Calu3 (cell line): ENCODE data around the gene SLC25A4. TPM values are rescaled to one million over a fixed set of nuclear protein-coding genes. Genes with fewer than 3 reads are reported as not detected.

Source experiments
- BruUV-seq: library from RNA; stranded (reverse); fragments of 400-500 nt; replicated peaks from 2 replicates; lab custom pipeline; 2021; lab: Mats Ljungman, UMichigan
- CTCF ChIA-PET: fragments of 300-600 bp; sonication (Branson Sonifier 250); formaldehyde crosslinking; loops from one replicate; lab custom pipeline; 2022; ENCODE audit warnings: antibody characterized with exemption; lab: Charles Lee
- DNase-seq: peaks from one replicate; pipeline ENCODE4 v3.0.0; 2022
- H3K27ac Mint-ChIP-seq: one replicate; pipeline ENCODE4 v1.8.0; 2022; ENCODE audit warnings: mixed read lengths; ENCODE audit not compliant: unreplicated experiment
- H3K27me3 Mint-ChIP-seq: one replicate; pipeline ENCODE4 v1.8.0; 2022; ENCODE audit warnings: mixed read lengths; ENCODE audit not compliant: unreplicated experiment
- H3K36me3 Mint-ChIP-seq: one replicate; pipeline ENCODE4 v1.8.0; 2022; ENCODE audit warnings: mild to moderate bottlenecking, moderate library complexity, mixed read lengths; ENCODE audit not compliant: insufficient read depth, unreplicated experiment
- H3K4me1 Mint-ChIP-seq: one replicate; pipeline ENCODE4 v1.8.0; 2022; ENCODE audit warnings: mild to moderate bottlenecking, low read depth, mixed read lengths; ENCODE audit not compliant: unreplicated experiment
- H3K4me3 Mint-ChIP-seq: one replicate; pipeline ENCODE4 v1.8.0; 2022; ENCODE audit warnings: mild to moderate bottlenecking, low read depth, moderate library complexity, mixed read lengths; ENCODE audit not compliant: unreplicated experiment
- H3K9me3 Mint-ChIP-seq: one replicate; pipeline ENCODE4 v1.8.0; 2022; ENCODE audit warnings: low read depth, mixed read lengths; ENCODE audit not compliant: unreplicated experiment
- CTCF ChIP-seq: fragments of 200-600 bp; IDR thresholded peaks from one replicate; pipeline ENCODE4 v1.8.0; 2022; ENCODE audit warnings: antibody characterized with exemption; ENCODE audit not compliant: unreplicated experiment
- intact Hi-C: fragments of 100-400 bp; cut with micrococcal nuclease; formaldehyde crosslinking; loops from one replicate; pipeline ENCODE4 v1.10.0; 2022; ENCODE audit not compliant: unreplicated experiment
- total RNA-seq: library from RNA; stranded (reverse); gene quantifications from 2 replicates; pipeline ENCODE4 v1.2.3, GENCODE V29; 2022

The SLC25A4 gene
- total RNA-seq, 1 experiment from 2014 or later: 15.2 TPM

- CTCF ChIA-PET: no interaction called here
- peaks cover 7% of the 10 kb centered on the region for H3K4me1 Mint-ChIP-seq
- peak overlapping the region; percentile 77 for H3K4me3 Mint-ChIP-seq
- no peaks in the 10 kb centered on the region for H3K9me3 Mint-ChIP-seq
- TF ChIP-seq CTCF: no peak
- peaks cover 34% of the 10 kb centered on the region for H3K36me3 Mint-ChIP-seq
- BruUV-seq: no TSS peak
- intact Hi-C loops: no loop called here
- no peak overlapping the region for H3K27ac Mint-ChIP-seq
- no peak for DNase-seq
- no peaks in the 10 kb centered on the region for H3K27me3 Mint-ChIP-seq
Observed at GRCh38 chr4:185144601-185145240, 1.7 kb downstream of the SLC25A4 start.

GRCh38 chr4:185145572-185145971, 2.5 kb downstream of the SLC25A4 start:
- no peak overlapping the region for H3K4me3 Mint-ChIP-seq
- TSS peak; percentile 21 for BruUV-seq

GRCh38 chr4:185149392-185149791, 6.3 kb downstream of the SLC25A4 start:
- Mint-ChIP-seq H3K4me3 (no peak overlapping the region), H3K27me3 (no peaks in the 10 kb centered on the region), H3K27ac (peak overlapping the region; percentile 46), H3K4me1 (no peaks in the 10 kb centered on the region), H3K36me3 (peaks cover 14% of the 10 kb centered on the region), H3K9me3 (no peaks in the 10 kb centered on the region)
- TF ChIP-seq CTCF: no peak
- no peak for DNase-seq
- CTCF ChIA-PET: interaction anchor here (0.6 kb wide), 1 partner anchor 52 kb away, joined by 6 read pairs; no protein-coding TSS in a partner anchor
- no TSS peak for BruUV-seq
- intact Hi-C loops: no loop called here

More at GRCh38 chr4:185145572-185145971, 2.5 kb downstream of the SLC25A4 start:
- no peak for TF ChIP-seq CTCF
- no peak for DNase-seq
- H3K36me3 Mint-ChIP-seq: peaks cover 34% of the 10 kb centered on the region
- no peaks in the 10 kb centered on the region for H3K9me3 Mint-ChIP-seq
- H3K27me3 Mint-ChIP-seq: no peaks in the 10 kb centered on the region
- peaks cover 7% of the 10 kb centered on the region for H3K4me1 Mint-ChIP-seq
- H3K27ac Mint-ChIP-seq: no peak overlapping the region
- intact Hi-C loops: no loop called here
- CTCF ChIA-PET: no interaction called here

- H3K36me3 Mint-ChIP-seq: peaks cover 24% of the 10 kb centered on the region
- BruUV-seq: no TSS peak
- TF ChIP-seq CTCF: no peak
- H3K27me3 Mint-ChIP-seq: no peaks in the 10 kb centered on the region
- no peak overlapping the region for H3K4me3 Mint-ChIP-seq
- H3K4me1 Mint-ChIP-seq: no peaks in the 10 kb centered on the region
- CTCF ChIA-PET: no interaction called here
- H3K27ac Mint-ChIP-seq: no peak overlapping the region
- DNase-seq: no peak
- intact Hi-C loops: no loop called here
- no peaks in the 10 kb centered on the region for H3K9me3 Mint-ChIP-seq
Observed at GRCh38 chr4:185151296-185151695, 8.2 kb downstream of the SLC25A4 start.
